Cardiac fibroblast (primary cell): ENCODE results near the gene PLXNA4.
A peak's percentile ranks its signal among the peaks of the same experiment; 100 is the strongest.

ENCODE experiments used
- DNase-seq, 2 donors: peaks; one replicate each; pipeline versions ENCODE4 v3.0.0 to v3.0.0-alpha.2; 2010; ENCODE audit warnings: low read depth in 2 of 2
- H3K4me3 ChIP-seq, 2 donors: replicated peaks in 1 of 2; 1 replicate in 1 of 2; 2 replicates in 1 of 2; pipeline ENCODE4 v1.5.1; 2011; ENCODE audit warnings: low read depth in 2 of 2, low read length in 2 of 2, mild to moderate bottlenecking in 2 of 2, moderate library complexity in 1 of 2
- CTCF ChIP-seq: IDR thresholded peaks from one replicate; pipeline ENCODE4 v1.5.1; 2011; ENCODE audit warnings: low read depth, mild to moderate bottlenecking, low read length, inconsistent platforms

Gene PLXNA4

GRCh38 chr7:132321387-132321786 lies 254.9 kb downstream of the PLXNA4 start:
- DNase-seq: peak in 1 of 2 donors; percentile 12
- no peak for TF ChIP-seq CTCF
- no peak overlapping the region for H3K4me3 ChIP-seq

- no peak overlapping the region for H3K4me3 ChIP-seq
- TF ChIP-seq CTCF: no peak
- DNase-seq: no peak
Measured at GRCh38 chr7:132319481-132319880, 256.8 kb downstream of the PLXNA4 start.

GRCh38 chr7:132318352-132319318 lies 257.6 kb downstream of the PLXNA4 start:
- peak; percentile 83 to 91 for DNase-seq
- TF ChIP-seq CTCF: peak; percentile 85
- H3K4me3 ChIP-seq: no peak overlapping the region

DNA sequence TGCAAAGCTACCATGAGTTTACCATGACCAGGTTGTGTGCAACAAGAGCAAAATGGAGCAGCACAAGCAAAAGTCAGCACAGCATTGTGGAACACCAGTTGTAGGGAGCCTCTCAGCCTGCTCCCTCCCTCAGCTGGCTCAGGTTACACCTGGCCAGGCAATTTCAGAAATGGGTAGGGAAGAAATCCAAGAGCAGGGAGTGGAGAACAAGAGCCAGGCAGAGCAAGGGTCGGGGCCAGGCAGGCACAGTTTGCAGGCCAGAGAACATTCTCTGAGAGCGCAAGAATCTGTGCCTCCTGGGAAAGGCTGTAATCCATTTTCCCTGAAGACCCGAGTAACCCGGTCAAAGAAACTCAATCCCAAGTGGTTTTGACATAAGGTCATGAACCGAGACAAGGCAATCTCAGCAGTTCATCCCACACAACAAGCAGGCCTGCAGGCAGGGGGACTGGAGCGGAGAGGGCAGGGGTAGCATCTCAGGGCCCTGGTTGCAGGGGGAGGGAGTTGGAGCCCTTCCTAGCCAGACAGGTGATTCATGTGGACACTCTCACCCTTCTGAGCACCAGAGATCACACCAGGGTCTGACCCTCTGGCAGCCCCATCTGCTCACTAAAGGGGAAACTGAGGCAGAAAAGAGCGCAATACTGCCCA lies 258.4 kb downstream of the PLXNA4 start:
- no peak for DNase-seq
- TF ChIP-seq CTCF: no peak
- H3K4me3 ChIP-seq: no peak overlapping the region

GRCh38 chr7:132312531-132313055 lies 263.7 kb downstream of the PLXNA4 start:
- TF ChIP-seq CTCF: no peak
- no peak for DNase-seq

DNA sequence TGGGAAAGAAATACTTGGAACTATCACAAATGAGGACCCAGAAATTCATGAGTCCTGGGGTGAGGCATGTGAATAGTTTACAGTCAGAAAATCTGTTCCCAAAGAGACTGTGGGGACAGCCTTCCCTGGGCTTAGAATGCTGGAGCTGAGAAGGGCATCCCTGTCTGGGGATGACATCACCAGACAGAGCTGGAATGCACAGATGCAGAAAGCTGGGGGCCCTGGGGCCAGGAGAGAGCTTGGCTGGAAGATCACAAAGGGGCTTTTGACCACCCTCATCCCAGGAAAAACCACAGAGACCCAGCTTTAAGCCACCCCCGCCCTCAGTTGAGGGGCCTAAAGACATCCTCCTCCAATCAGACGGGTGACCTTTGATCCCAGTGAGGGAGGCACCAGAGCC lies 264.5 kb downstream of the PLXNA4 start:
- no peak for TF ChIP-seq CTCF
- no peak for DNase-seq
- H3K4me3 ChIP-seq: no peak overlapping the region

More at GRCh38 chr7:132312531-132313055, 263.7 kb downstream of the PLXNA4 start:
- no peak overlapping the region for H3K4me3 ChIP-seq
